GM21825 (cell line): ENCODE data around the gene FOXD4L1.
A peak's percentile ranks its signal among the peaks of the same experiment; 100 is the strongest.
"Not testable (repeated sequence)": the region's sequence is repeated elsewhere in the genome, so short reads cannot be mapped to it uniquely, and the experiment has no call there.

ENCODE experiments used
- ATAC-seq: cut with Tn5 transposase; IDR thresholded peaks from one replicate; pipeline ENCODE4 v1.9.1; 2021; ENCODE audit warnings: mild to moderate bottlenecking, moderate library complexity; ENCODE audit not compliant: unreplicated experiment

The FOXD4L1 gene

DNA sequence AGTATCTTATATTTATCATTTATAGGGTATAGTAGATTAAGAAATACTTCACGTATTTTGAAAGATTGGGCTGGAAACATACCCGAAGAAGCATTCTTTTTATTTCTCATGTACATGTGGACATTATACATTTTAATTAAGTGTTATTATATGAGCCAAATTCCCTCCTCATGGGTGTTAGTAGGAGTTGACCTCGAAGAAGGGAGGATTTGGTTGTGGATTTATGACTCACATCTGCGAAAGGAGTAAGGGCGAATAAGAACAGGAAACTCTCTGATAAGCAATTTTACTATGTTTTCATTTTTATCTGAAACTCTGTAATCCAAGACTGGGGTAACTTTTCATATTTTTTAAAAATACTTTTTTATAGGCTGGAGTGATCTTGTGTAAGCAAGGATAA, 23.0 kb downstream of the FOXD4L1 start:
- not testable (repeated sequence) for ATAC-seq

DNA sequence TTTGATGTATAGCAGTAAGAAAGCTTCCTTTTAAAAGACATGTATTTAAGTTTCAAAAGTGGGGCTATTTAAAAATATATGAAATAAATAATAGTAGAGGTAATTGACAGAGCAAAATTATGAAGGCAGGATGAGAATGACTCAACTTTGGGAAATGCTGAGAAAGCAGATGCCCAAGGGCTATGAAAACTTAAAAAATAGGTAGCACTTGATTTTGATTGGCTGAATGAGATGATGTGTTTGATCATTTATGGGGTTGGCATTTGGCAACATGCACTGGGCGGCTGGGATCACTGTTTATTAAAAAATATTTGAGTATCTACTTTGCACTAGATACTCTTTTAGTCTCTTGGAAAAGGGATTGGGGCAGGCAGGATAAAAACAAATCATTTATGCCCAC, 26.5 kb downstream of the FOXD4L1 start:
- ATAC-seq = not testable (repeated sequence)

DNA sequence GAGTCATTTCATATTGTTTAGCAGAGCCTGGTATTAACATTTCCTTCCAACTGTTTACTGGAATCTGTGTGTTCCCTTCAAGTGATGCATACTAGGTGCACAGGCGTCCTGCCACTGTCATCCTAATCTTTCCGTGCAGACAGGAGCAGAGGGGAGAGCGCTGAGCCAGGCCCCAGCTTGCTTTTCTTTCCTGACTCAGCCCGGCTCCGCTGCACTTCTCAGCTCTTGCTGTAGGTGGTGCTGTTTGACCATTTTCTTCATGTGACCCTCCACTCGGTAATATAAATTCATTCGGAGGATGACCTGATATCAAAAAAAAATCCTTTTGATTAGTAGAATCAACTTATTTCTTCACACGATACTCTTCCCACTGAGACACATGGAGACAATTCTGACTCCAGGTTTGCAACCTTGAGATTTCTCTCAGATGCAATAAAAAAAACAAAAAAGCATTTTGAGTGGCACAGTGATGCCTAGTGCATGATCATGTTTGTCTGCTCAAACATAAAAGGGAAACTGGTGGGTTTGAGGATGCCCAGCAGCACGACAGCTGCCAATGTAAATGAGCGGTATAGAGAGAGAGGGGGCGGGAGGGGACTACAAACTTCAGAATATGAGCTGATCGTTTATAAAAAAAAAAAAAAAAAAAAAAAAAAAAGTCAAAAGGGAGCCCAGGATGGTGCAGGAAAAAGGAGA, 29.0 kb downstream of the FOXD4L1 start:
- ATAC-seq = peak; percentile 83

DNA sequence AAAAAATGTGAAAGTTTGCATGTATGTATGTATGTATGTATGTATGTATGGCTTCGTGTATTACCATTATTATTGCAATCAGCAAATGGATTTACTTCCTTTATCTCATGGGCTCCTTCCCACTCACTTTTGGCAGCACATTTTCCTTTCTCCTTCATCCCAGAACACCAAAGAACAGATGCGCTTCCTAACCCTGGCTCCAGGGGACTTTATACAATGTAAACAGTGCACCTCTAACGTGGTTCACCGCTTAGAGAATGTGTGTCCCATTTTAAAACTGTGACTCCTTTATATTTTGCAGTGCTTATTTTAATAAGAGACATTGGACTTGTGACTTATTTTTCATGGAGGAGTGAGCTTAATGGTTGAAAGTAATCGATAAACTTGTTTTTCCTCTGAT, 29.7 kb downstream of the FOXD4L1 start:
- ATAC-seq = not testable (repeated sequence)

DNA sequence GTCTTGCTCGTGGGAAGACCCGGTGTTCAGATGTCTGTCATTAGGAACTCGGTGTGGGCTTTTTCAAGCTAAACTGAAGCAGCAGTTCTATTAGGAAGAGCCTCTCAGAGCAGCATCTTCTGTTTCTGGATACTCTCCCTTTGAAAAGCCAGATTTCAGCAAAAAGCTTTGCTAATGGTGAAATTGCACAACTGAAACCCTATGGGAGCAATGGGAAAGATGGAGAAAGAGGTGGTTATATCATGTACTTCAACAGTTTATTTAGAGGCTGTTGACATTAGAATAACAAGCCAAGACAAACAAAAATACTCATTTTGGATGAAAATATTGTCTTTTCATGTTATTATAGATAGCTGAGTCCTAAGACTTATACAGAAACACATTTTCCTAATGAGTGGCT, 30.4 kb downstream of the FOXD4L1 start:
- not testable (repeated sequence) for ATAC-seq

DNA sequence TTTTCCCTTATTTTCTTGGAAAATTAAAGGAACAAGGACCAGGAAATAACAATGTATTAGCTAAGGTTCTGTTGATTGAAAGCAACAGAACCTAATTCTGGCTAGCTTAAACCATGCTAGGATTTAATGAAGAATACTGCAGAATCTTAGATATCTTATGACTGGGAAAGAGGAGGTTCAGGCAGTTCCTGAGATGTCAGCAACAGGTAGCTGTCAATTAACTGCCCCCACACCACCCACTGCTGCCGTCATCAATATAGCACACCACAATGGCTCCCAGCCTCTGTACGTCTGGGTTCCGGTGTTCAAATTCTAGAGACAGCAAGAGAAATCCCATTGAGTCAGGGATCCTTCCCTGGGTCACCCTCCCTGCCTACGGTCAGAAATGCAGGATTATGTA, 34.5 kb downstream of the FOXD4L1 start:
- not testable (repeated sequence) for ATAC-seq

DNA sequence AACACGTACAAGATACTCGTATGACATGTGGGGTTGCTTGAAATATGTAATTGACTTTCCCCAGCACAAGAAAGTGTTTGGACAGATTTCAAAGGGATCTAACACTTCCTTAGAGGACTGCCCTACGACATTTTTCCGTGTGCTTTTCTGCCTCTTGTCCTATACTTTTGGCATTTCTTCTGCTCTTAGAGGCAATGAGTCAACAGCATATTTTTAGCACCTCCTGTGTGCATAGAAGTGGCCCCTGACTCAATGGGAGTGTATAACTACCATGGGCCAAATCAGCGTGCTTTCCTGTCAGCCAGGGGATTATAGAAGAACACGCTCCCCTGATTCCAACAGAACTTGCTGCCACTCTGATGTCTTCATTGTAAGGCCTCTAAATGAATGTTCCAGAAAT, 38.1 kb downstream of the FOXD4L1 start:
- ATAC-seq = not testable (repeated sequence)

DNA sequence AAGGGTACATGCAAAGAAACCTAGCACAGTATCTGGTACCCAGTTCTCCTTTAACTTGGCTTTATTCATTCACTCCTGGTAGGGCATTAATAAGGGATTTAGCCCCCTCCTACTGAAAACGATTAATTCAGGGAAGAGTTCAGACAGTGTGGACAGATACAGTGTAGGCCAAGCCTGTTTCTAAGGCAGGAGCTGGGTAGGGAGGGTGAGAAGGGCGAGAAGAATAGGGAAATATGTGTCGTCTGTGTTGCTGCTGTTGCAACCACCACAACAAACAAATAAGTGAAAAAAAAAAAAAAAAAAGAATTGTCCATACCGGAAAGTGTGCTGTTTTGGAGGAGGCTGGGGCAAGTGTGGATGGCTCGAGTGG, 42.4 kb downstream of the FOXD4L1 start:
- ATAC-seq = not testable (repeated sequence)

DNA sequence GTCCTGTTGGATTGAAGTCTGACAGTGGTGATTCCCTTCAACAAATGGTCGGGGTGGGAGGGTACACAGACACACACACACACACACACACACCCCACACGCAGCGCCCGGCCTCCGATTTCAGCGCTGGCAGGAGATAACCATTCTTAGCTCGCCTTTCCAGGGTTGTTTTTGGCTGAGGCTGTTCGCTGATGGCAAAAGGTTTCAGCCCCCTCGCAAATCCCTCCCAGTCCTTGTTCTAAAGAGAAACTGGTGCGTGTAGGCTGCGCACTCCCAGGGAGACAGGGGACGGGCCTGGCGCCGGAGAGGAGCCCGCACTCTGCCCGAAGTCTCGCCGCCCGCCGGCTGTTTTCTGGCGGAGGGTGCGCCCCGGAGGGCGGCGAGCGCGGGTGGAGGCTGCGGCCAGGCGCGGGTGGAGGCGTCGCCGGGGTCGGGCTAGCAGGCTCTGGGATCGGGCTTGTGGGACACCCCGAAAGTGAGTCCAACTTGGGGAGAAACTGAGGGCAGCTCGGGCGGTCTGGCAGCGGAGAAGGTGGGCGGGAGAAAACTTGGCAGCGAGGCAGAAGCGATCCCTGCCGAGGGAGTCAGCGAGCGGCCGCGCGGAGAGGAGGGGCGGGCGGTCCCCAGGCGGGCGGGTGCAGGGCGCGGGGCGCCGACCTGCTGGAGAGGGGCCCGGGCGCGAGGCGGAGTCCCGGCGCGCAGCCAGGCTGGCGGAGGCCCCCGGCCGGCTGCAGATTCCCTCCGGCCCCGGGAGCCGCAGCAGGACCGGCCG, 42.9 kb downstream of the FOXD4L1 start:
- not testable (repeated sequence) for ATAC-seq

DNA sequence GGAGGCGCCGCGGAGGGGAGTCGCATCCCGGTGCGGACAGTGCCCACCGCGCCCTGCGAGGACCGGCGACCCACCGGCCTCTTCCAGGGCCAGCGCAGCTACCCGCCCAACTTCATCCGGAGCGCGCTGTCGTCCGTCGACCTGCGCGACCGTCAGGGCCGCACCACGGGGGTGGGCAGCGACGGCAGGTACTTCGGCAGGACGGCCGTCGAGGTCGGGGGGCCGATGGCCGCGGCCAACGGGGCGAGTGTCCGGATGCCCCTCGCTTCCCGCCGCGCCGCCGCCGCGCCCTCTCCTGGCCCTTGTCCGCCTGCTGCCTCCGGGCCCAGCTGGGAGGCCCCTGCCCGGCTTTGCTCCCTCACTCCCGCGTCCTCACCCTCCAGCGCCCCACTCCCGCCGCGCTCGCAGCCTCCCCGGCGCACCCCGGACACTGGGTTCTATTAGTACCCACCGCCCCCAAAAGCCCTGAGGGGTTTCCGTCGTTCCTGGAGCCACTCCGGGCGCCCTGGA, 43.6 kb downstream of the FOXD4L1 start:
- not testable (repeated sequence) for ATAC-seq

DNA sequence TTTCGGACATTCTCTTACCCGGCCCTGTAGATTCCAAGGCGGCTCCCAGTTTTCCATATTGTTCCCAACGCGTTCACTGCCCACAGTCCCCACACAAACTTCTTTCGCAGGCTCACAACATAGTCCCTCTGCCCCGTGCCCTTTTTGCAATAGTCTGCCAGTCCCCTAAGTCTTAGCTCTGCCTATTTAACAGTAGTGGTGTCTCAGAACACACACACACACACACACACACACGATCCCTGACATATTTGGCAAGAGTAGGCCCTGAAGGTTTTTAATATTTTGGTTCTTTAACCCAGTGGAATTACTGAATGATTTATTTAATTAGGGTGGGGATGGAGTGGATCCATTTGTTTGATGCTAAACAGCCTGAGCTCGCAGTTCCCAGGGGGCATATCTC, 44.1 kb downstream of the FOXD4L1 start:
- not testable (repeated sequence) for ATAC-seq
